Ascending aorta (tissue), 2 donors: ENCODE measurements around the gene LNPEP. TPM values are rescaled to one million over a fixed set of nuclear protein-coding genes. Genes with fewer than 3 reads are reported as not detected.
A peak's percentile ranks its signal among the peaks of the same experiment; 100 is the strongest.

ENCODE experiments used
- DNase-seq, 2 donors: peaks; one replicate each; pipeline ENCODE4 v3.0.0-alpha.2; 2019; ENCODE audit warnings: low spot score in 2 of 2
- H3K27ac ChIP-seq, 2 donors: fragments of 200-600 bp; sonication (generic); one replicate each; pipeline ENCODE4 v1.5.1; 2016 to 2017; ENCODE audit warnings: mild to moderate bottlenecking in 1 of 2
- H3K27me3 ChIP-seq: fragments of 200-600 bp; sonication (generic); one replicate; pipeline ENCODE4 v1.5.1; 2017
- H3K36me3 ChIP-seq, 2 donors: fragments of 200-600 bp; sonication (generic); one replicate each; pipeline ENCODE4 v1.5.1; 2016
- H3K4me1 ChIP-seq, 2 donors: fragments of 200-600 bp; sonication (generic); one replicate each; pipeline ENCODE4 v1.5.1; 2016 to 2017; ENCODE audit warnings: mild to moderate bottlenecking in 1 of 2
- H3K4me3 ChIP-seq, 2 donors: fragments of 200-600 bp; sonication (generic); one replicate each; pipeline ENCODE4 v1.5.1; 2016 to 2017; ENCODE audit warnings: mild to moderate bottlenecking in 1 of 2
- H3K9me3 ChIP-seq, 2 donors: fragments of 200-600 bp; sonication (generic); one replicate each; pipeline ENCODE4 v1.5.1; 2016
- intact Hi-C: fragments of 100-400 bp; cut with DNase I; formaldehyde crosslinking; loops from one replicate; pipeline ENCODE4 v1.15.1; 2023
- total RNA-seq: library from RNA; depleted of rRNA; stranded (reverse); fragments of >200 nt; gene quantifications from one replicate; pipeline ENCODE4 v1.1.0, GENCODE V29; 2016
- TF ChIP-seq, protein P1 (sequence below), 3 experiments: fragments of 200-600 bp in 2 of 3; fragments of 450-650 bp in 1 of 3; sonication (generic) in 2 of 3; IDR thresholded peaks; one replicate each; pipeline ENCODE4 v1.5.1; 2016 to 2019; ENCODE audit warnings: antibody characterized with exemption in 3 of 3, mild to moderate bottlenecking in 1 of 3, moderate library complexity in 1 of 3

Gene LNPEP
- total RNA-seq, 1 donor from 2014 or later: 35.3 TPM

DNA sequence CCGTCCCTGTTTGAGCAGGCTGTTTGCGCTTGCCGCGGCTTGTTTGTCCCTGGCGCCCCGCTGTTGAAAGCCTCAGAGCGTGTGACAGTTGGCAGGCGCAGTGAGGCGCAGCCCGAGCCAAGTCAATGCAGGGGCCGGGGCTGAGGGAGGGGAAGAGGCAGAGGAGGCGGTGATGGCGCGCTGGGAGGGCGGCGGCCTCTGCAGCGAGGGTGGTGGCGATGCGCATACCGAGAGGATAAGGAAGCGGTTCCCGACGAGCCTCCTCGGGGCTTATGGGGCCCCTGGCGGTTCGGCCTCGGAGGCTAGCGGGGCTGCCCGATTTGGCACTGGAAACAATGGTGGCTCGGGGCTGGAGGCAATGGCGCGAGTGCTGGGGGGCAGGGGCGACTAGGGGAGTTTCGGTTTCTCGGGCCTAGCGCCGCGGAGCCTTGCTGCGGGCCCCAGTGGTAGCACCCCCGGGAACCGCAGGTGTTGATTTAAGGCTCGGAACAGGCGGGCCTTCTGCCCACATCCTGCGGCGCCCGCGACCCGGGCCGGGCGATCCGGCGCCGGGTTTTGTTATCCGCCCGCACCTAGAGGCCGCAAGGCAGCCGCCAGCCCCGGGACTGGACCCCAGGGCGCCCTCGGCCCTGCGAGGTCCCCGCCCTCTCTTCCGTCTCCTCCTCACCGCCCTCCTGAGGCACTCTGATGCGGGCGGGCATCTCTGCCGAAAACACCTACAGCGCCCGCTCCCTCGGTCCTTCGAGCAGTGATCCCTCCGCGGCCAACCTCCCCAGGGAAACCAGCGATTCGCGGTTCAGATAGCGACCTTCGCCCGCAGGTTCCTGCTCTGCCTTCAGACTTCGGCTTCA is 947 bp upstream of the LNPEP start:
- TF ChIP-seq, protein P1, sequence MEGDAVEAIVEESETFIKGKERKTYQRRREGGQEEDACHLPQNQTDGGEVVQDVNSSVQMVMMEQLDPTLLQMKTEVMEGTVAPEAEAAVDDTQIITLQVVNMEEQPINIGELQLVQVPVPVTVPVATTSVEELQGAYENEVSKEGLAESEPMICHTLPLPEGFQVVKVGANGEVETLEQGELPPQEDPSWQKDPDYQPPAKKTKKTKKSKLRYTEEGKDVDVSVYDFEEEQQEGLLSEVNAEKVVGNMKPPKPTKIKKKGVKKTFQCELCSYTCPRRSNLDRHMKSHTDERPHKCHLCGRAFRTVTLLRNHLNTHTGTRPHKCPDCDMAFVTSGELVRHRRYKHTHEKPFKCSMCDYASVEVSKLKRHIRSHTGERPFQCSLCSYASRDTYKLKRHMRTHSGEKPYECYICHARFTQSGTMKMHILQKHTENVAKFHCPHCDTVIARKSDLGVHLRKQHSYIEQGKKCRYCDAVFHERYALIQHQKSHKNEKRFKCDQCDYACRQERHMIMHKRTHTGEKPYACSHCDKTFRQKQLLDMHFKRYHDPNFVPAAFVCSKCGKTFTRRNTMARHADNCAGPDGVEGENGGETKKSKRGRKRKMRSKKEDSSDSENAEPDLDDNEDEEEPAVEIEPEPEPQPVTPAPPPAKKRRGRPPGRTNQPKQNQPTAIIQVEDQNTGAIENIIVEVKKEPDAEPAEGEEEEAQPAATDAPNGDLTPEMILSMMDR (IDR thresholded peaks at IDR 0.05): no peak
- DNase-seq: peak; percentile 69 to 96
- intact Hi-C loops: loop anchor here (1.0 to 10.0 kb wide), 8 partner anchors 58 to 1994 kb away; partner anchors contain the start of genes CAST, CHD1, ERAP1 and ERAP2
- Histone ChIP-seq H3K36me3 (no peaks in the 10 kb centered on the region), H3K4me1 (peaks cover 4 to 13% of the 10 kb centered on the region in 2 donors), H3K27ac (peak overlapping the region; percentile 92 to 94), H3K9me3 (no peaks in the 10 kb centered on the region), H3K27me3 (no peaks in the 10 kb centered on the region), H3K4me3 (peak overlapping the region; percentile 90 to 95)

DNA sequence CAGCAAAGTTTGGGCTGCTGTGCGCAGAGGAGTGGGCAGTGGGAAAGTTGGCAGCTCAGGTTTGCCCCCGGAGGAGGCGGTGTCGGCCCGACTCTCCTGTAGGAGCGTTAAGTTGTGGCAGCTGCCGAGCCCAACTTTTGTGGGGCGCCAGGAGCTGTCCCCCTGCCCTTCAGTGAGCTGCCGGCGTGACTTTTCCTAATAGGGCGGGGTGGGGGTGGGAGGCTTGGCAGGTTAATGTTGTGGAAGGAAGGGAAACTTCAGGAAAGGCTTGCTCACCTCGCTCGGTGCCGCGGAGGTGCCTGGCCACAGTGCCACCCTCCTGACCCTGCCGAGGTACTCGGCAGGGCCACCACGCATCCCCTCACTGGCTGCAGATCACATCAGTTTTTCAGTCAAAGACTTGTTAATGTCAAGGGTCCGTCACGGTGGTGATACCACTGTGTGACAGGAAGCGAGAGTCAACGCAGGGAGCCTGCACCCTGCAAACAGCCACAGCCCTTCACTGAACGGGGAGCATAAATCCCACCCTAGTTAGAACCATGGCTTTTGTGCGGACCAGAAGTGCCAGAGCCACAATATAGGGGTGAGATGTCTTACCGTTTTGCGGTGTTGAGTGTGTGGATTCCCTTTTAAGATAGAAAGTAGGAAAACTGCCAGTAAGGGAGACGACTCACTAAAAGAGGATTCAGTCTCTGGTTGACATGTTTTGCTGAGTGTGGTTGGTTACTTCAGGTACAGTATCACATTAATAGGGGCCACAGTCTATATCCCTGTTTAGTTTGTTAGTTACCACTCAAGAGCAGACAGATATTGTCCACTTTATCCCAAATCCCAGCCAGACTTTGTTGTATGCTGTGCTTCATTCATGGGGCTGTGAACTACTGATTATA is 796 bp downstream of the LNPEP start:
- Histone ChIP-seq H3K27me3 (no peaks in the 10 kb centered on the region), H3K27ac (peak overlapping the region; percentile 92 to 94), H3K4me3 (peak overlapping the region; percentile 90 to 95), H3K9me3 (no peaks in the 10 kb centered on the region), H3K4me1 (peaks cover 4 to 13% of the 10 kb centered on the region in 2 donors), H3K36me3 (no peaks in the 10 kb centered on the region)
- peak in 1 of 2 donors; percentile 69 for DNase-seq
- TF ChIP-seq, protein P1 (IDR thresholded peaks at IDR 0.05): no peak
- intact Hi-C loops: loop anchor here (5.0 to 10.0 kb wide), 3 partner anchors 274 to 1836 kb away; partner anchors contain the start of genes CAST, RFESD and RGMB

DNA sequence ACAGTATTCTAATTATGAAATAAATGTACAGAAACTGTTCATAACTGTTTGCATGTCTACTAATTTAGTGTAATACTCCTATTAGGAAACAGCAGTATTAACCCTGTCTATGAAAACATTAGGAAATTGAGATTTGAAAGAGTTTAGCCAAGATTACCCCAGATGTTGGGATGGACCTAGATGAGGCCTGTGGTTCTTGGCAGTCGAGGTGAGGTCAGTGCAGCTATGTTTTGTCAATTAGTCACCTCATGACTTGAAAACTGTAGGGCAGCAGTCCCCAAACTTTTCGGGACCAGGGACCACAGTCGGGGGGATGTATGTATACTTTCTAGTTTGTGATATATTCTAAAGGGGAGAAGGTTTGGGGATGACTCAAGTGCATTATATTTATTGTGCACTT is 4.7 kb downstream of the LNPEP start:
- TF ChIP-seq, protein P1 (IDR thresholded peaks at IDR 0.05): no peak
- Histone ChIP-seq H3K36me3 (no peaks in the 10 kb centered on the region), H3K4me1 (peaks cover 4 to 6% of the 10 kb centered on the region in 2 donors), H3K27me3 (no peaks in the 10 kb centered on the region), H3K27ac (no peak overlapping the region), H3K9me3 (no peaks in the 10 kb centered on the region), H3K4me3 (no peak overlapping the region)
- intact Hi-C loops: no loop called here
- no peak for DNase-seq

DNA sequence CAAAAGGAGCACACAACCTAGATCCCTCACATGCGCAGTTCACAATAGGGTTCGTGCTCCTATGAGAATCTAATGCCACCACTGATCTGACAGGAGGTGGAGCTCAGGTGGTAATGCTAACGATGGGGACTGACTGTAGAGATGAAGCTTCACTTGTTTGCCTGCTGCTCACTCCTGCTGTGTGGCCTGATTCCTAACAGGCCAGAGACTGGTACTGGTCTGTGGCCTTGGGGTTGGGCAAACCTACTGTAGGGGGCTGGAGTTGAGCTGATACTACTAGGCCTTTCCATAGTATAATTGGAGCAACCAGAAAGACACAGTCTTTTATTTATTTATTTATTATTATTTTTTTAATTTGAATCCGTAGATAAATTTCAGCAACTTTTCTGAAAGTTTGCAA is 5.3 kb downstream of the LNPEP start:
- Histone ChIP-seq H3K36me3 (no peaks in the 10 kb centered on the region), H3K4me3 (no peak overlapping the region), H3K4me1 (peaks cover 4 to 6% of the 10 kb centered on the region in 2 donors), H3K27me3 (no peaks in the 10 kb centered on the region), H3K27ac (no peak overlapping the region), H3K9me3 (no peaks in the 10 kb centered on the region)
- no peak for DNase-seq
- intact Hi-C loops: no loop called here
- TF ChIP-seq, protein P1 (IDR thresholded peaks at IDR 0.05): no peak

DNA sequence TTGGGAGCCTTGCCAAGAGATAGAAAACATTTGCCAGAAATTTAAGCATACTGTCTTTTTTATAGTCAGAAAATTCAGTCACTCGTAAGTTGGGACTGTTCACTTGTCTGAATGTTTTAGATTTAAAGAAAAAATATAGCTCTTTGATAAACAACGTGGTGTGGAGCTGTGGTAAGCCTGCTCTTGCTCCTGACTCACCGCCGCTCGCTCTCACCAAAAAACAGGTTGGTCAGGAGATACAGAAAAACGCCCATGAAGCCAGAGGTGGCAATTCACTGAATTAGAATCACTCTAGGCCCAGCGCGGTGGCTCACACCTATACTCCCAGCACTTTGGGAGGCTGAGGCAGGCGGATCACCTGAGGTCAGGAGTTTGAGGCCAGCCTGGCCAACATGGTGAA is 6.2 kb downstream of the LNPEP start:
- Histone ChIP-seq H3K36me3 (no peaks in the 10 kb centered on the region), H3K4me3 (no peak overlapping the region), H3K27me3 (no peaks in the 10 kb centered on the region), H3K27ac (no peak overlapping the region), H3K9me3 (no peaks in the 10 kb centered on the region), H3K4me1 (peaks cover 4 to 6% of the 10 kb centered on the region in 2 donors)
- no peak for DNase-seq
- TF ChIP-seq, protein P1 (IDR thresholded peaks at IDR 0.05): no peak
- intact Hi-C loops: no loop called here
